ENCODE results near the gene SNPH.

DNA sequence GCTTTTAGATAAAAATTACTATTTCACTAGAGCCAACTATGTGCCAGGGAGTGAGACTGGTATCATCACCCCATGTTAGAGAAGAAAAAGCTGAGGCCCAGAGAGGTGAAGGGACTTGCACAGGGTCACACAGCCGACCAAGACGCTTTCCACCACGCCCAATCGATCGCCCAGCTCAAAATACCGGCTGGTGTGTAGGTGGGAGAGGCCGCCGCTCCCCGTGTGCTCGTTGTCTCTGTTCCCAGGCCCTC lies 253 bp upstream of the SNPH start:
- TF ChIP-seq, protein P1, sequence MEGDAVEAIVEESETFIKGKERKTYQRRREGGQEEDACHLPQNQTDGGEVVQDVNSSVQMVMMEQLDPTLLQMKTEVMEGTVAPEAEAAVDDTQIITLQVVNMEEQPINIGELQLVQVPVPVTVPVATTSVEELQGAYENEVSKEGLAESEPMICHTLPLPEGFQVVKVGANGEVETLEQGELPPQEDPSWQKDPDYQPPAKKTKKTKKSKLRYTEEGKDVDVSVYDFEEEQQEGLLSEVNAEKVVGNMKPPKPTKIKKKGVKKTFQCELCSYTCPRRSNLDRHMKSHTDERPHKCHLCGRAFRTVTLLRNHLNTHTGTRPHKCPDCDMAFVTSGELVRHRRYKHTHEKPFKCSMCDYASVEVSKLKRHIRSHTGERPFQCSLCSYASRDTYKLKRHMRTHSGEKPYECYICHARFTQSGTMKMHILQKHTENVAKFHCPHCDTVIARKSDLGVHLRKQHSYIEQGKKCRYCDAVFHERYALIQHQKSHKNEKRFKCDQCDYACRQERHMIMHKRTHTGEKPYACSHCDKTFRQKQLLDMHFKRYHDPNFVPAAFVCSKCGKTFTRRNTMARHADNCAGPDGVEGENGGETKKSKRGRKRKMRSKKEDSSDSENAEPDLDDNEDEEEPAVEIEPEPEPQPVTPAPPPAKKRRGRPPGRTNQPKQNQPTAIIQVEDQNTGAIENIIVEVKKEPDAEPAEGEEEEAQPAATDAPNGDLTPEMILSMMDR (IDR thresholded peaks at IDR 0.05; ENCODE audit: insufficient read depth, low read length): no peak
- TF ChIP-seq, protein P2, sequence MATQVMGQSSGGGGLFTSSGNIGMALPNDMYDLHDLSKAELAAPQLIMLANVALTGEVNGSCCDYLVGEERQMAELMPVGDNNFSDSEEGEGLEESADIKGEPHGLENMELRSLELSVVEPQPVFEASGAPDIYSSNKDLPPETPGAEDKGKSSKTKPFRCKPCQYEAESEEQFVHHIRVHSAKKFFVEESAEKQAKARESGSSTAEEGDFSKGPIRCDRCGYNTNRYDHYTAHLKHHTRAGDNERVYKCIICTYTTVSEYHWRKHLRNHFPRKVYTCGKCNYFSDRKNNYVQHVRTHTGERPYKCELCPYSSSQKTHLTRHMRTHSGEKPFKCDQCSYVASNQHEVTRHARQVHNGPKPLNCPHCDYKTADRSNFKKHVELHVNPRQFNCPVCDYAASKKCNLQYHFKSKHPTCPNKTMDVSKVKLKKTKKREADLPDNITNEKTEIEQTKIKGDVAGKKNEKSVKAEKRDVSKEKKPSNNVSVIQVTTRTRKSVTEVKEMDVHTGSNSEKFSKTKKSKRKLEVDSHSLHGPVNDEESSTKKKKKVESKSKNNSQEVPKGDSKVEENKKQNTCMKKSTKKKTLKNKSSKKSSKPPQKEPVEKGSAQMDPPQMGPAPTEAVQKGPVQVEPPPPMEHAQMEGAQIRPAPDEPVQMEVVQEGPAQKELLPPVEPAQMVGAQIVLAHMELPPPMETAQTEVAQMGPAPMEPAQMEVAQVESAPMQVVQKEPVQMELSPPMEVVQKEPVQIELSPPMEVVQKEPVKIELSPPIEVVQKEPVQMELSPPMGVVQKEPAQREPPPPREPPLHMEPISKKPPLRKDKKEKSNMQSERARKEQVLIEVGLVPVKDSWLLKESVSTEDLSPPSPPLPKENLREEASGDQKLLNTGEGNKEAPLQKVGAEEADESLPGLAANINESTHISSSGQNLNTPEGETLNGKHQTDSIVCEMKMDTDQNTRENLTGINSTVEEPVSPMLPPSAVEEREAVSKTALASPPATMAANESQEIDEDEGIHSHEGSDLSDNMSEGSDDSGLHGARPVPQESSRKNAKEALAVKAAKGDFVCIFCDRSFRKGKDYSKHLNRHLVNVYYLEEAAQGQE (IDR thresholded peaks at IDR 0.05; ENCODE audit: insufficient replicate concordance, low read depth): no peak
- TF ChIP-seq GABPA (IDR thresholded peaks at IDR 0.05; ENCODE audit: low read depth): no peak
- TF ChIP-seq POLR2AphosphoS5 (IDR thresholded peaks at IDR 0.05; ENCODE audit: low read depth): no peak
- no peak for TF ChIP-seq SPI1 (IDR thresholded peaks at IDR 0.05; ENCODE audit: borderline replicate concordance, low read depth)

Measured in HL-60 (cell line).